ENCODE results near the gene ATP5ME. TPM values are rescaled to one million over a fixed set of nuclear protein-coding genes. Genes with fewer than 3 reads are reported as not detected.

Gene ATP5ME
- polyA plus RNA-seq, 1 of the 3 experiments (the other 2 are of a cell fraction) = 1,185 TPM

DNA sequence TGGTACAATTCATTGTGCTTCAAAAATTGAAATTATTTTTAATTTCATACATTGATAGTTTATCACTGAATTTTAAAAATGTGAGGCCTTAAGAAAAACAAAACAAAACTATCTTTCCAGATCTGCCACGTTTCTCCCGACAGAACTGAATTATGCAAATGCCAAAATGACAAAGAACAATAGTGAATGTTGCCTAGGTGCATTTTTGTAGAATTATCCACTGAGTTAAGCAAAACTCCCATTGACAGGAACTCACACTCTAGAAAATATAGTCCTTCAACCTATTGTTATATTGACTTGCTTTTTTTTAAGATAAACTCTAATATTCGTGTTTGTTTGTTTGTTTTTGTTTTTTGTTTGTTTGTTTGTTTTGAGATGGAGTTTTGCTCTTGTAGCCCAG lies 38.0 kb upstream of the ATP5ME start:
- Histone ChIP-seq H3K27ac (ENCODE audit: low read depth in 2 of 2, low read length in 1 of 2) (no peak overlapping the region), H3K4me2 (no peak overlapping the region), H3K9me2 (no peaks in the 10 kb centered on the region), H3K36me3 (replicated peaks in 1 of 2; ENCODE audit: control insufficient read depth in 1 of 2, insufficient read depth in 2 of 2, low read length in 1 of 2) (peaks cover 4 to 10% of the 10 kb centered on the region in 2 experiments), H3K9ac (no peak overlapping the region), H4K20me1 (ENCODE audit: insufficient read depth) (peaks cover 71% of the 10 kb centered on the region), H2AFZ (ENCODE audit: low read depth) (no peak overlapping the region), H3K4me3 (ENCODE audit: low read depth in 2 of 2, low read length in 1 of 2) (no peak overlapping the region), H3K27me3 (ENCODE audit: insufficient read depth) (no peaks in the 10 kb centered on the region), H3K4me1 (ENCODE audit: control insufficient read depth in 1 of 2, insufficient read depth in 2 of 2, low read depth in 1 of 2, low read length in 1 of 2) (peaks cover 0 to 21% of the 10 kb centered on the region in 2 experiments; a peak in 2 of 4 replicates), H3K9me3 (no peaks in the 10 kb centered on the region), H3K79me2 (ENCODE audit: insufficient read depth) (peaks cover 80% of the 10 kb centered on the region), H3F3A (replicated peaks; ENCODE audit: insufficient read depth) (peaks cover 3% of the 10 kb centered on the region)
- TF ChIP-seq SMC3 (IDR thresholded peaks at IDR 0.05; ENCODE audit: low read depth, low read length) (no peak), NFIC (IDR thresholded peaks at IDR 0.05; ENCODE audit: borderline replicate concordance) (no peak), ELF1 (IDR thresholded peaks at IDR 0.05) (no peak), POLR2AphosphoS5 (IDR thresholded peaks at IDR 0.05; ENCODE audit: low read depth, low read length) (no peak), TCF12 (IDR thresholded peaks at IDR 0.05) (no peak), MXI1 (IDR thresholded peaks at IDR 0.05; ENCODE audit: low read depth, low read length) (no peak), EP300 (IDR thresholded peaks at IDR 0.05; ENCODE audit: borderline replicate concordance in 1 of 2, low read depth in 1 of 2, low read length in 1 of 2) (no peak), JUND (IDR thresholded peaks at IDR 0.05) (no peak), MEF2A (IDR thresholded peaks at IDR 0.05; ENCODE audit: borderline replicate concordance, low read depth) (no peak), FOSL2 (IDR thresholded peaks at IDR 0.05; ENCODE audit: borderline replicate concordance, low read depth) (no peak)
- TF ChIP-seq, protein P1, sequence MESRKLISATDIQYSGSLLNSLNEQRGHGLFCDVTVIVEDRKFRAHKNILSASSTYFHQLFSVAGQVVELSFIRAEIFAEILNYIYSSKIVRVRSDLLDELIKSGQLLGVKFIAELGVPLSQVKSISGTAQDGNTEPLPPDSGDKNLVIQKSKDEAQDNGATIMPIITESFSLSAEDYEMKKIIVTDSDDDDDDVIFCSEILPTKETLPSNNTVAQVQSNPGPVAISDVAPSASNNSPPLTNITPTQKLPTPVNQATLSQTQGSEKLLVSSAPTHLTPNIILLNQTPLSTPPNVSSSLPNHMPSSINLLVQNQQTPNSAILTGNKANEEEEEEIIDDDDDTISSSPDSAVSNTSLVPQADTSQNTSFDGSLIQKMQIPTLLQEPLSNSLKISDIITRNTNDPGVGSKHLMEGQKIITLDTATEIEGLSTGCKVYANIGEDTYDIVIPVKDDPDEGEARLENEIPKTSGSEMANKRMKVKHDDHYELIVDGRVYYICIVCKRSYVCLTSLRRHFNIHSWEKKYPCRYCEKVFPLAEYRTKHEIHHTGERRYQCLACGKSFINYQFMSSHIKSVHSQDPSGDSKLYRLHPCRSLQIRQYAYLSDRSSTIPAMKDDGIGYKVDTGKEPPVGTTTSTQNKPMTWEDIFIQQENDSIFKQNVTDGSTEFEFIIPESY (IDR thresholded peaks at IDR 0.05; ENCODE audit: borderline replicate concordance, low read depth) = no peak
- TF ChIP-seq, protein P2, sequence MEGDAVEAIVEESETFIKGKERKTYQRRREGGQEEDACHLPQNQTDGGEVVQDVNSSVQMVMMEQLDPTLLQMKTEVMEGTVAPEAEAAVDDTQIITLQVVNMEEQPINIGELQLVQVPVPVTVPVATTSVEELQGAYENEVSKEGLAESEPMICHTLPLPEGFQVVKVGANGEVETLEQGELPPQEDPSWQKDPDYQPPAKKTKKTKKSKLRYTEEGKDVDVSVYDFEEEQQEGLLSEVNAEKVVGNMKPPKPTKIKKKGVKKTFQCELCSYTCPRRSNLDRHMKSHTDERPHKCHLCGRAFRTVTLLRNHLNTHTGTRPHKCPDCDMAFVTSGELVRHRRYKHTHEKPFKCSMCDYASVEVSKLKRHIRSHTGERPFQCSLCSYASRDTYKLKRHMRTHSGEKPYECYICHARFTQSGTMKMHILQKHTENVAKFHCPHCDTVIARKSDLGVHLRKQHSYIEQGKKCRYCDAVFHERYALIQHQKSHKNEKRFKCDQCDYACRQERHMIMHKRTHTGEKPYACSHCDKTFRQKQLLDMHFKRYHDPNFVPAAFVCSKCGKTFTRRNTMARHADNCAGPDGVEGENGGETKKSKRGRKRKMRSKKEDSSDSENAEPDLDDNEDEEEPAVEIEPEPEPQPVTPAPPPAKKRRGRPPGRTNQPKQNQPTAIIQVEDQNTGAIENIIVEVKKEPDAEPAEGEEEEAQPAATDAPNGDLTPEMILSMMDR (IDR thresholded peaks at IDR 0.05) = no peak
- POLR2A ChIA-PET = no interaction called here
- no peak for DNase-seq
- 91% methylated on average over 3 of the region's 3 CpGs for WGBS (ENCODE audit: low lambda C conversion rate)
- CTCF ChIA-PET = no interaction called here

DNA sequence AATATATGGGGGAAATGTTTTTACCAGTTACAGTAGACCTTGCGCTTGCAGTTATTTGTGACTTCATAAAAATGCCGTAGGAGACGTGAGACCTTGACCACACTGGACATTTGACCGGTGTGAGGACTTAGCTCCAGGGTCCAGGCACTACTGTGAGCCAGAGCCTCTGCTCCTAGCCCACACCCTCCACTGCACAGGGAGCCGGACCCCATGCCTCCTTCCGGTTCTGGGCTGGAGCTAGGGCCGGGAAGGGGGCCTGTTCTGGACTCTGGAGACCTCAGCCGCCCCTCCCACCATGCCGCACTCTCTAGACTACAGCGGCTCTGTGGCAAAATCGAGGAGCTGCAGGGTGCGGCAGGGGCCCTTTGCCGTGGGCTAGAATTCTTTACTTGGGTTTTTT lies 36.8 kb upstream of the ATP5ME start:
- Histone ChIP-seq H3K4me1 (ENCODE audit: control insufficient read depth in 1 of 2, insufficient read depth in 2 of 2, low read depth in 1 of 2, low read length in 1 of 2) (peaks cover 0 to 25% of the 10 kb centered on the region in 2 experiments; a peak in 2 of 4 replicates), H3K9me2 (no peaks in the 10 kb centered on the region), H3K9ac (no peak overlapping the region), H3K9me3 (no peaks in the 10 kb centered on the region), H3K27me3 (ENCODE audit: insufficient read depth) (no peaks in the 10 kb centered on the region), H3K36me3 (replicated peaks in 1 of 2; ENCODE audit: control insufficient read depth in 1 of 2, insufficient read depth in 2 of 2, low read length in 1 of 2) (peaks cover 4 to 10% of the 10 kb centered on the region in 2 experiments), H3K27ac (ENCODE audit: low read depth in 2 of 2, low read length in 1 of 2) (no peak overlapping the region), H3F3A (replicated peaks; ENCODE audit: insufficient read depth) (peaks cover 3% of the 10 kb centered on the region), H3K79me2 (ENCODE audit: insufficient read depth) (peaks cover 88% of the 10 kb centered on the region), H4K20me1 (ENCODE audit: insufficient read depth) (peaks cover 74% of the 10 kb centered on the region), H3K4me2 (no peak overlapping the region), H3K4me3 (ENCODE audit: low read depth in 2 of 2, low read length in 1 of 2) (no peak overlapping the region), H2AFZ (ENCODE audit: low read depth) (no peak overlapping the region)
- TF ChIP-seq, protein P3, sequence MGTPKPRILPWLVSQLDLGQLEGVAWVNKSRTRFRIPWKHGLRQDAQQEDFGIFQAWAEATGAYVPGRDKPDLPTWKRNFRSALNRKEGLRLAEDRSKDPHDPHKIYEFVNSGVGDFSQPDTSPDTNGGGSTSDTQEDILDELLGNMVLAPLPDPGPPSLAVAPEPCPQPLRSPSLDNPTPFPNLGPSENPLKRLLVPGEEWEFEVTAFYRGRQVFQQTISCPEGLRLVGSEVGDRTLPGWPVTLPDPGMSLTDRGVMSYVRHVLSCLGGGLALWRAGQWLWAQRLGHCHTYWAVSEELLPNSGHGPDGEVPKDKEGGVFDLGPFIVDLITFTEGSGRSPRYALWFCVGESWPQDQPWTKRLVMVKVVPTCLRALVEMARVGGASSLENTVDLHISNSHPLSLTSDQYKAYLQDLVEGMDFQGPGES (IDR thresholded peaks at IDR 0.05; ENCODE audit: low read depth, low read length) = no peak
- TF ChIP-seq FOXM1 (IDR thresholded peaks at IDR 0.05; ENCODE audit: low read depth) = no peak
- TF ChIP-seq, protein P4, sequence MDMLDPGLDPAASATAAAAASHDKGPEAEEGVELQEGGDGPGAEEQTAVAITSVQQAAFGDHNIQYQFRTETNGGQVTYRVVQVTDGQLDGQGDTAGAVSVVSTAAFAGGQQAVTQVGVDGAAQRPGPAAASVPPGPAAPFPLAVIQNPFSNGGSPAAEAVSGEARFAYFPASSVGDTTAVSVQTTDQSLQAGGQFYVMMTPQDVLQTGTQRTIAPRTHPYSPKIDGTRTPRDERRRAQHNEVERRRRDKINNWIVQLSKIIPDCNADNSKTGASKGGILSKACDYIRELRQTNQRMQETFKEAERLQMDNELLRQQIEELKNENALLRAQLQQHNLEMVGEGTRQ (IDR thresholded peaks at IDR 0.05; ENCODE audit: borderline replicate concordance, low read depth, low read length) = no peak
- DNase-seq = no peak
- CTCF ChIA-PET = interaction anchor here (1.2 to 1.5 kb wide), 2 partner anchors 27 to 31 kb away, joined by 4 to 5 read pairs; no protein-coding TSS in a partner anchor
- WGBS (ENCODE audit: low lambda C conversion rate) = 85% methylated on average over 13 of the region's 13 CpGs
- POLR2A ChIA-PET = interaction anchor here (1.4 kb wide), 1 partner anchor 26 kb away, joined by 4 read pairs; no protein-coding TSS in a partner anchor

All from SK-N-SH (cell line).